ENCODE results near the gene TMEM30A. TPM values are rescaled to one million over a fixed set of nuclear protein-coding genes. Genes with fewer than 3 reads are reported as not detected.
A peak's percentile ranks its signal among the peaks of the same experiment; 100 is the strongest.

TMEM30A gene
- total RNA-seq, 4 donors from 2014 or later: 87.6 to 102 (median 91.9) TPM

DNA sequence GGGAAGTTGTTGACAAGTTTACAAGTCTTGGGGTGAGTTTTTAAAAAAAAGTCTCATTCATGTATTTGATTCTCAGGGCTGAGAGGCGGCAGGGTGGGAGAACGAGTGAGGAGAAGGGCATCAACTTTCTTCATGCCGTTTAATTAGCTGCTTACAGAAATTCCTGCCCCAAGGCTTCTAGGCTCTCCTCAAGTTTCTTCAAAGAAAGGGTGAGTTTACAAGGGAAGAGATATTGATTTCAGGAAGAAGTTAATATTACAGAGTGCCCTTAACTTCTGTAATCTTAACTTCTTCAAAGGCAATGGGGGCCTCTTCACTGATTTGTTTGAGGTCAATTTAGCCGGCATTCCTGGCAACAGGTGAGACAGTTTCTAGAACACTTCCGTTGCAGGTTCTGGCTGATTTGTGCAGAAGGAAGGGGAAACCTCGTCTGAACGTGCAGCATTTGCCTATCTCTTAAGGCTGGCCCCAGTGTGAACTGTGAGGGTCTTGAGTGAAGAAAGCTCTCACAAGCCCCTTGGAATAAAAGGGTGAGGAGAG lies 75.3 kb downstream of the TMEM30A start:
- WGBS: 33% methylated on average over 7 of the region's 7 CpGs
- H3K27ac ChIP-seq (replicated peaks in 1 of 4): peak overlapping the region in 1 of 4 donors; percentile 93

GRCh38 chr6:75208298-75209183 lies 76.1 kb downstream of the TMEM30A start:
- no peaks in the 10 kb centered on the region for H3K9me3 ChIP-seq
- no peaks in the 10 kb centered on the region for H3K36me3 ChIP-seq
- peak overlapping the region; percentile 28 to 95 (median 77) for H3K27ac ChIP-seq (replicated peaks in 1 of 4)
- H3K27me3 ChIP-seq: peaks cover 0 to 6% (median 0%) of the 10 kb centered on the region in 4 donors
- TF ChIP-seq EP300 (IDR thresholded peaks at IDR 0.05): no peak
- peak in 1 of 2 donors; percentile 47 for TF ChIP-seq POLR2AphosphoS5 (IDR thresholded peaks at IDR 0.05)
- TF ChIP-seq, protein P1, sequence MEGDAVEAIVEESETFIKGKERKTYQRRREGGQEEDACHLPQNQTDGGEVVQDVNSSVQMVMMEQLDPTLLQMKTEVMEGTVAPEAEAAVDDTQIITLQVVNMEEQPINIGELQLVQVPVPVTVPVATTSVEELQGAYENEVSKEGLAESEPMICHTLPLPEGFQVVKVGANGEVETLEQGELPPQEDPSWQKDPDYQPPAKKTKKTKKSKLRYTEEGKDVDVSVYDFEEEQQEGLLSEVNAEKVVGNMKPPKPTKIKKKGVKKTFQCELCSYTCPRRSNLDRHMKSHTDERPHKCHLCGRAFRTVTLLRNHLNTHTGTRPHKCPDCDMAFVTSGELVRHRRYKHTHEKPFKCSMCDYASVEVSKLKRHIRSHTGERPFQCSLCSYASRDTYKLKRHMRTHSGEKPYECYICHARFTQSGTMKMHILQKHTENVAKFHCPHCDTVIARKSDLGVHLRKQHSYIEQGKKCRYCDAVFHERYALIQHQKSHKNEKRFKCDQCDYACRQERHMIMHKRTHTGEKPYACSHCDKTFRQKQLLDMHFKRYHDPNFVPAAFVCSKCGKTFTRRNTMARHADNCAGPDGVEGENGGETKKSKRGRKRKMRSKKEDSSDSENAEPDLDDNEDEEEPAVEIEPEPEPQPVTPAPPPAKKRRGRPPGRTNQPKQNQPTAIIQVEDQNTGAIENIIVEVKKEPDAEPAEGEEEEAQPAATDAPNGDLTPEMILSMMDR (IDR thresholded peaks at IDR 0.05): peak; percentile 87 to 89 (median 88)
- no peak for TF ChIP-seq POLR2A (IDR thresholded peaks at IDR 0.05; ENCODE audit: low read depth)
- peaks cover 44 to 60% (median 55%) of the 10 kb centered on the region in 4 donors for H3K4me1 ChIP-seq
- intact Hi-C loops (cut with DNase I): loop anchor here (1.0 to 10.0 kb wide), 4 partner anchors 444 to 1354 kb away; no protein-coding TSS in a partner anchor
- WGBS: 15% methylated on average over 32 of the region's 33 CpGs
- H3K4me3 ChIP-seq: peak overlapping the region; percentile 29 to 85 (median 42)
- no peak for DNase-seq (ENCODE audit: extremely low spot score)

More for the DNA sequence above, 75.3 kb downstream of the TMEM30A start:
- H3K27me3 ChIP-seq: peaks cover 0 to 6% (median 0%) of the 10 kb centered on the region in 4 donors
- H3K36me3 ChIP-seq: no peaks in the 10 kb centered on the region
- no peak overlapping the region for H3K4me3 ChIP-seq
- TF ChIP-seq, protein P1 (IDR thresholded peaks at IDR 0.05): no peak
- TF ChIP-seq POLR2AphosphoS5 (IDR thresholded peaks at IDR 0.05): no peak
- TF ChIP-seq POLR2A (IDR thresholded peaks at IDR 0.05; ENCODE audit: low read depth): no peak
- no peak for TF ChIP-seq EP300 (IDR thresholded peaks at IDR 0.05)
- no peak for DNase-seq (ENCODE audit: extremely low spot score)
- H3K4me1 ChIP-seq: peaks cover 42 to 54% (median 52%) of the 10 kb centered on the region in 4 donors
- intact Hi-C loops (cut with DNase I): loop anchor here (1.0 to 10.0 kb wide), 4 partner anchors 444 to 1354 kb away; no protein-coding TSS in a partner anchor
- H3K9me3 ChIP-seq: no peaks in the 10 kb centered on the region

DNA sequence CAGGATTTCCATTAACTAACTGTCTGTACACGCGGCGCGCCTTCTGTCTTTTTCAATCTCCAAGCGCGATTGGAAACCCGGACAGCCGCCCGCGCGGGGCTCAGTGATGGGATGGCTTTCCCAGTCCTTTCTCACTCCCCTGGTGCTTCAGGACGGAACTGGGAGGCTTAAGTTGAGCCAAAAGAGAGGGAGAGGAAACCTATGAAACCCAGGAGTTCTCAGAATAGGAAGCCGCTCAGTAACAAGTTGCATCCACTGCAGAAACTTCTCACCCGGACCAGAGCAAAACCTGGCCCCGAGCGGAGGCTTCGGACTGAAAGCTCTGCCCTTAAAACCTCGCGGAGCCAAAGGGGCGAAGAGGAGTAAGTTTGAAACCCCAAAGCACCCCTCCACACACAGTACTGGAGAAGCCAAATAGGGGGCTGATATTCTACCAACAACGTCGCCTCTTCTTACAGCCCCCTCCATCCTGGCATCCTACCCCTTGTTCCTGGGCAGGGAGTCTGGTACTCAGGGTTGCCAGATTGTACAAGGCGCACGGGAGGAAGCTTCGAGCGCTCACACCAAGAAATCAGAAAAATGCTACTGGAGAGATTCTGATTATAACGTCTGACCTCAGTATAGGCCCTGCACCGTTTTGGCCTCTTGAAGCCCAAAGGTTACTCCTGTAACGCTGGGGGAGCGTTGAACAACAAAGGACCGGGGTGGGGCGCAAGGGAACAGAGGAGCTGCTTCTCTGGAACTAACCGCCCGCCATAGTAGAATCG lies 77.8 kb downstream of the TMEM30A start:
- DNase-seq (ENCODE audit: extremely low spot score): no peak
- intact Hi-C loops (cut with DNase I): loop anchor here (2.0 to 10.0 kb wide), 3 partner anchors 442 to 798 kb away; no protein-coding TSS in a partner anchor
- peaks cover 48 to 77% (median 68%) of the 10 kb centered on the region in 4 donors for H3K4me1 ChIP-seq
- H3K9me3 ChIP-seq: no peaks in the 10 kb centered on the region
- H3K27me3 ChIP-seq: peaks cover 0 to 11% (median 0%) of the 10 kb centered on the region in 4 donors
- WGBS: 21% methylated on average over 35 of the region's 35 CpGs
- peak overlapping the region; percentile 93 to 96 (median 94) for H3K27ac ChIP-seq (replicated peaks in 1 of 4)
- no peaks in the 10 kb centered on the region for H3K36me3 ChIP-seq
- TF ChIP-seq, protein P1 (IDR thresholded peaks at IDR 0.05): no peak
- TF ChIP-seq EP300 (IDR thresholded peaks at IDR 0.05) (no peak), POLR2AphosphoS5 (IDR thresholded peaks at IDR 0.05) (no peak), POLR2A (IDR thresholded peaks at IDR 0.05; ENCODE audit: low read depth) (no peak)
- H3K4me3 ChIP-seq: peak overlapping the region; percentile 74 to 85 (median 83)

DNA sequence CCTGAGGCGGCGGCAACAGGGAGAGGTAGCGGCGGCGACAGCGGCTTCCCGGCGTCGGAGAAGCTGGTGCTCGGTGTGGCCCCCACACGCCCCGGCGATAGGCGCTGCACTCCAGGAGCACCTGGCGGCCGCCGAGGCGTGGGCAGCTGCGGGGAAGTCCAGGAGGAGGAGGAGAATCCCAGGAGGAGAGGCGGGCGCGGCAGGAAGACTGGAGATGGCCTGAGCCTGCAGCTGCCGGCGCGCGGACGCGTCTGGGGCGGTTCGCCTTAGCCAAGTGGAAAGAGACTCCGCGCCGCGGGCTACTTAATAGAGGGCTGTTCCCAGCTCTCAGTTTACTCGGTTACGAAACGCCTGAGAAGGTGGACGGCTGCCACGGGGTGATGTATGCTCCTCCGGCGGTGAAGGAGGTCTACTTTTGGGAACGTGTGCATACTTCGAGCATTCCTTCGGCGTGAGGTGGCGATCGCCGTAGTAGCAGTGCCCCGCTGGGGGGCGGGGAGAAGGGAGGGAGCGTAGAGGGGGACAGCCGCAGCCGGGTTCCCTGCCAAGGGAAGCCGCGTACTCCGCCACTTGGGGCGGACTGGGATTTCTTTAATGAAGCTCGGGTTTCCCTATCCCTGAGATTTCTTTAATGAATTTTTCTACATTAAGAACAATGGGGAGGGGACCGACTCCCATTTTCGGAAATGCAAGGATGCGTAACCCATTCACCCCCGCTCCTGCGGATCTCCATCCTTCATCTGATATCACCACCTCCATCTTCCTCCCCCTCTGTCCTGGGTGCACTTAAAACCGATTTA lies 78.6 kb downstream of the TMEM30A start, which contains the start of gene COL12A1:
Gene COL12A1, minus strand, starts transcription at position 278 of the 800 bp plus-strand sequence. CDS start 3,261 bp downstream, outside the sequence.
- DNase-seq (ENCODE audit: extremely low spot score): peak; percentile 98
- intact Hi-C loops (cut with DNase I): loop anchor here (2.0 to 10.0 kb wide), 3 partner anchors 441 to 797 kb away; no protein-coding TSS in a partner anchor
- WGBS: 0% methylated on average over 37 of the region's 64 CpGs
- Histone ChIP-seq H3K36me3 (no peaks in the 10 kb centered on the region), H3K27ac (replicated peaks in 1 of 4) (peak within 1 kb of the TSS; percentile 93 to 96 (median 94)), H3K27me3 (peaks cover 0 to 11% (median 0%) of the 10 kb centered on the region in 4 donors), H3K4me1 (peaks cover 46 to 80% (median 71%) of the 10 kb centered on the region in 4 donors), H3K9me3 (no peaks in the 10 kb centered on the region), H3K4me3 (peak within 1 kb of the TSS; percentile 74 to 85 (median 83))
- TF ChIP-seq EP300 (IDR thresholded peaks at IDR 0.05) (no peak), POLR2A (IDR thresholded peaks at IDR 0.05; ENCODE audit: low read depth) (peak; percentile 64), POLR2AphosphoS5 (IDR thresholded peaks at IDR 0.05) (peak; percentile 86 to 95)
- TF ChIP-seq, protein P1 (IDR thresholded peaks at IDR 0.05): peak in 1 of 3 experiments; percentile 16
